Measurements from ENCODE around the gene DENND6B. TPM values are rescaled to one million over a fixed set of nuclear protein-coding genes. Genes with fewer than 3 reads are reported as not detected.
"Not testable (repeated sequence)": the region's sequence is repeated elsewhere in the genome, so short reads cannot be mapped to it uniquely, and the experiment has no call there.

Gene DENND6B
- 10 to 100 TPM in 5 of 6 donors, 1 to 10 TPM in 1; 9.5 to 24.1 (median 12.7) TPM for total RNA-seq

GRCh38 chr22:50326956-50327710 lies at the start of gene DENND6B:
Gene DENND6B (minus strand): TSS chr22:50327012. CDS start chr22:50326988, 24 bp downstream.
- ATAC-seq (ENCODE audit: low FRiP score in 2 of 2) (peak; percentile 90 to 98), DNase-seq (peak; percentile 87 to 98)
- H3K36me3 ChIP-seq: no peaks in the 10 kb centered on the region
- peak within 1 kb of the TSS; percentile 93 to 95 (median 94) for H3K27ac ChIP-seq
- peak within 1 kb of the TSS; percentile 51 to 95 (median 76) for H3K4me3 ChIP-seq
- WGBS, 2 donors: 2% methylated on average over 52 of the region's 105 CpGs; no CpG with 5 or more reads in 1 of the 2 donors
- H3K4me1 ChIP-seq: peaks cover 12 to 20% (median 18%) of the 10 kb centered on the region in 4 donors
- no peaks in the 10 kb centered on the region for H3K27me3 ChIP-seq
- no peaks in the 10 kb centered on the region for H3K9me3 ChIP-seq
- TF ChIP-seq POLR2AphosphoS5 (IDR thresholded peaks at IDR 0.05) (peak in 1 of 2 donors; percentile 32), POLR2A (IDR thresholded peaks at IDR 0.05) (peak in 2 of 4 donors; percentile 80 to 84), EP300 (IDR thresholded peaks at IDR 0.05) (no peak)
- TF ChIP-seq, protein P1, sequence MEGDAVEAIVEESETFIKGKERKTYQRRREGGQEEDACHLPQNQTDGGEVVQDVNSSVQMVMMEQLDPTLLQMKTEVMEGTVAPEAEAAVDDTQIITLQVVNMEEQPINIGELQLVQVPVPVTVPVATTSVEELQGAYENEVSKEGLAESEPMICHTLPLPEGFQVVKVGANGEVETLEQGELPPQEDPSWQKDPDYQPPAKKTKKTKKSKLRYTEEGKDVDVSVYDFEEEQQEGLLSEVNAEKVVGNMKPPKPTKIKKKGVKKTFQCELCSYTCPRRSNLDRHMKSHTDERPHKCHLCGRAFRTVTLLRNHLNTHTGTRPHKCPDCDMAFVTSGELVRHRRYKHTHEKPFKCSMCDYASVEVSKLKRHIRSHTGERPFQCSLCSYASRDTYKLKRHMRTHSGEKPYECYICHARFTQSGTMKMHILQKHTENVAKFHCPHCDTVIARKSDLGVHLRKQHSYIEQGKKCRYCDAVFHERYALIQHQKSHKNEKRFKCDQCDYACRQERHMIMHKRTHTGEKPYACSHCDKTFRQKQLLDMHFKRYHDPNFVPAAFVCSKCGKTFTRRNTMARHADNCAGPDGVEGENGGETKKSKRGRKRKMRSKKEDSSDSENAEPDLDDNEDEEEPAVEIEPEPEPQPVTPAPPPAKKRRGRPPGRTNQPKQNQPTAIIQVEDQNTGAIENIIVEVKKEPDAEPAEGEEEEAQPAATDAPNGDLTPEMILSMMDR (IDR thresholded peaks at IDR 0.05): peak; percentile 89 to 99 (median 99)

GRCh38 chr22:50376085-50376651 lies 49.4 kb upstream of the DENND6B start:
- ATAC-seq (ENCODE audit: low FRiP score in 2 of 2): no peak
- DNase-seq: peak in 1 of 2 donors; percentile 44
- H3K36me3 ChIP-seq: peaks cover 0 to 40% (median 39%) of the 10 kb centered on the region in 4 donors
- WGBS, 2 donors: 61 to 87% methylated on average over 5 of the region's 5 CpGs
- no peak for TF ChIP-seq POLR2AphosphoS5 (IDR thresholded peaks at IDR 0.05)
- TF ChIP-seq, protein P1 (IDR thresholded peaks at IDR 0.05): no peak
- TF ChIP-seq POLR2A (IDR thresholded peaks at IDR 0.05): no peak
- TF ChIP-seq EP300 (IDR thresholded peaks at IDR 0.05): no peak
- no peaks in the 10 kb centered on the region for H3K4me1 ChIP-seq
- H3K27me3 ChIP-seq: no peaks in the 10 kb centered on the region
- H3K4me3 ChIP-seq: no peak overlapping the region
- no peaks in the 10 kb centered on the region for H3K9me3 ChIP-seq
- H3K27ac ChIP-seq: peak overlapping the region in 1 of 4 donors; percentile 7

GRCh38 chr22:50371101-50371648 lies 44.4 kb upstream of the DENND6B start:
- H3K27ac ChIP-seq: no peak overlapping the region
- TF ChIP-seq, protein P1 (IDR thresholded peaks at IDR 0.05): no peak
- TF ChIP-seq POLR2AphosphoS5 (IDR thresholded peaks at IDR 0.05) (no peak), POLR2A (IDR thresholded peaks at IDR 0.05) (no peak), EP300 (IDR thresholded peaks at IDR 0.05) (no peak)
- H3K36me3 ChIP-seq: peaks cover 0 to 40% (median 29%) of the 10 kb centered on the region in 4 donors
- no peak for ATAC-seq (ENCODE audit: low FRiP score in 2 of 2)
- peaks cover 0 to 8% (median 1%) of the 10 kb centered on the region in 4 donors for H3K4me1 ChIP-seq
- H3K4me3 ChIP-seq: no peak overlapping the region
- no peak for DNase-seq
- 98 to 100% methylated on average over 2 of the region's 2 CpGs for WGBS, 2 donors
- H3K9me3 ChIP-seq: no peaks in the 10 kb centered on the region
- H3K27me3 ChIP-seq: no peaks in the 10 kb centered on the region

DNA sequence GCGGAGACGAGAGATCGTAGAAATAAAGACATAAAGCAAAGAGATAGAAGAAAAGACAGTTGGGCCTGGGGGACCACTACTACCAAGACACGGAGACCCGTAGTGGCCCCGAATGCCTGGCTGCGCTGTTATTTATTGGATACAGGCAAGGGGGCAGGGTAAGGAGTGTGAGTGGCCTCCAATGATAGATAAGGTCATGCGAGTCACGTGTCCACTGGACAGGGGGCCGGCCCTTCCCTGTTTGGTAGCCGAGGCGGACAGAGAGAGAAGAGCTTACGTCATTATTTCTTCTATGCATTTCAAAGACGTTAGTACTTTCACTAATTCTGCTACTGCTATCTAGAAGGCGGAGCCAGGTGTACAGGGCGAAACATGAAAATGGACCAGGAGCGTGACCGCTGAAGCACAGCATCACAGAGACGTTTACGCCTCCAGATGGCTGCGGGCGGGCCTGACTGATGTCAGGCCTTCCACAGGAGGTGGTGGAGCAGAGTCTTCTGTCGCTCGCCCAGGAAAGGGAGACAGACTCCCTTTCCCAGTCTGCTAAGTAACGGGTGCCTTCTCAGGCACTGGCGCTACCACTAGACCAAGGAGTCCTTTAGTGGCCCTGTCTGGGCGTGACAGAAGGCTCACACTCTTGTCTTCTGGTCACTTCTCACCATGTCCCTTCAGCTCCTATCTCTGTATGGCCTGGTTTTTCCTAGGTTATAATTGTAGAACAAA lies 41.1 kb upstream of the DENND6B start:
- Histone ChIP-seq H3K27me3 (no peaks in the 10 kb centered on the region), H3K9me3 (no peaks in the 10 kb centered on the region), H3K4me1 (peaks cover 0 to 15% (median 2%) of the 10 kb centered on the region in 4 donors), H3K27ac (no peak overlapping the region), H3K4me3 (no peak overlapping the region), H3K36me3 (peaks cover 0 to 23% (median 18%) of the 10 kb centered on the region in 4 donors)
- DNase-seq: no peak
- no peak for TF ChIP-seq POLR2A (IDR thresholded peaks at IDR 0.05)
- 94 to 95% methylated on average over 27 of the region's 27 CpGs for WGBS, 2 donors
- ATAC-seq (ENCODE audit: low FRiP score in 2 of 2): no peak

GRCh38 chr22:50363803-50364194 lies 37.0 kb upstream of the DENND6B start:
- ATAC-seq (ENCODE audit: low FRiP score in 2 of 2); H3K4me3 ChIP-seq; DNase-seq; H3K27ac ChIP-seq; H3K9me3 ChIP-seq; H3K27me3 ChIP-seq: not testable (repeated sequence)
- WGBS, 2 donors: 91 to 92% methylated on average over 11 of the region's 11 CpGs
- peaks cover 0 to 22% (median 5%) of the 10 kb centered on the region in 4 donors for H3K4me1 ChIP-seq
- H3K36me3 ChIP-seq: peaks cover 0 to 28% (median 8%) of the 10 kb centered on the region in 4 donors
